Measurements from ENCODE around the gene IL36A.

DNA sequence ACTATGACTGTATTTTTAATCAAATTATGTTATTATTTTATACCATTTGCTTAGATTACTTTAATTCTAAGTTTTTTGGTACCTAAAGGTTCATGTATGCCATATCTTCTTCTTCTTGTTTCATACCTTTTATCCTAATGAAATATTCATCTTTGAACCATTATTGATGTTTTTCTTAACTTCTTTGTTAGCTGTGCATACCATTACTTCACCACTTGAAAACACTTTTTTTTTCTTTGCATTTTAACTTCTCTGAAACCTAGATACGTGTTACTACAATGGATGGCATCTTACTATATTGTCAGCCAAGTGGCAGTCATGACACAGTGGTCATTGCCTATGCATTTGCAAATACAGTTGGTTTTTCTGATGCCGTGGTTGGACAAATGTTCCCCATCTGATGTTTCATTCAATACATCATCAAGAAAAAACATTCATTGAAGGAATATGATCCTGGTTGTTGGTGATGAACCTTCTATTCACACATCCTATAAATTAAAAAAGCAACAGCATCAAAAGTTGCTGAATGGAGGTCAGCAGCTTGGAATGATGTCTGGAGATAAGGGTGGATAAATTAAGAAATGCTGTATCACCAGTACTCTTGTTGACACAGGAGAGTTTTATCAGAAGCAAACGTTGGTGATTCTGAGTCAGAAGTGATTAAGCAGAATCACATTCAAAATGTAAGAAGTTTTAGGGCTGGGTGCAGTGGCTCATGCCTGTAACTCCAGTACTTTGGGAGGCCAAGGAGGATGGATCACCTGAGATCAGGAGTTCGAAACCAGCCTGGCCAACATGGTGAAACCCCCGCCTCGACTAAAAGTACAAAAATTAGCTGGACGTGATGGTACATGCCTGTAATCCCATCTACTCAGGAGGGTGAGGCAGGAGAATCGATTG, 7.4 kb downstream of the IL36A start:
- TF ChIP-seq CTCF (conservative IDR thresholded peaks at IDR 0.05; ENCODE audit: low read length) (no peak), EZH2phosphoT487 (IDR thresholded peaks at IDR 0.05; ENCODE audit: borderline replicate concordance, low read depth, low read length) (no peak)
